ENCODE measurements around the gene TDG. TPM values are rescaled to one million over a fixed set of nuclear protein-coding genes. Genes with fewer than 3 reads are reported as not detected.

TDG gene
- polyA plus RNA-seq, 3 donors: 12.6 to 22.4 (median 20.1) TPM

- WGBS (ENCODE audit: insufficient coverage): under 1% methylated on average over 35 of the region's 37 CpGs
- peaks cover 30% of the 10 kb centered on the region for H3K4me1 Mint-ChIP-seq
Measured at GRCh38 chr12:103929046-103929783, 36.5 kb upstream of the TDG start.

GRCh38 chr12:103929784-103930033, 36.0 kb upstream of the TDG start:
- Histone ChIP-seq H3K9ac (ENCODE audit: insufficient read depth, low read length, poor library complexity, severe bottlenecking) (peak overlapping the region; percentile 98), H3K9me3 (replicated peaks in 1 of 2; ENCODE audit: control insufficient read depth in 1 of 2, insufficient read depth in 1 of 2, low read length in 2 of 2) (no peaks in the 10 kb centered on the region), H3K4me2 (replicated peaks; ENCODE audit: extremely low read depth, low read length, poor library complexity, severe bottlenecking) (peak overlapping the region; percentile 98), H3K79me2 (ENCODE audit: insufficient read depth, low read length) (peaks cover 46% of the 10 kb centered on the region), H3K4me1 (ENCODE audit: control insufficient read depth in 1 of 2, insufficient read depth in 2 of 2, low read length in 2 of 2) (peaks cover 35 to 44% of the 10 kb centered on the region in 2 donors), H3K4me3 (replicated peaks in 1 of 3; ENCODE audit: low read depth in 2 of 3, low read length in 3 of 3) (peak overlapping the region; percentile 77 to 93 (median 79)), H3K27ac (ENCODE audit: low read depth in 1 of 2, low read length in 2 of 2) (peak overlapping the region; percentile 92 to 97), H3K36me3 (replicated peaks in 1 of 2; ENCODE audit: control insufficient read depth in 1 of 2, insufficient read depth in 2 of 2, low read length in 2 of 2) (peaks cover 14 to 26% of the 10 kb centered on the region in 2 donors), H4K20me1 (ENCODE audit: insufficient read depth, low read length) (peaks cover 37% of the 10 kb centered on the region), H2AFZ (ENCODE audit: insufficient read depth, low read depth, low read length, poor library complexity, severe bottlenecking) (peak overlapping the region; percentile 96), H3K27me3 (ENCODE audit: control insufficient read depth in 2 of 2, insufficient read depth in 2 of 2, low read length in 2 of 2) (no peaks in the 10 kb centered on the region)
- H3K9me3 Mint-ChIP-seq: no peaks in the 10 kb centered on the region
- H3K4me1 Mint-ChIP-seq: peaks cover 32% of the 10 kb centered on the region
- H3K36me3 Mint-ChIP-seq: peaks cover 16 to 22% of the 10 kb centered on the region in 2 donors
- H3K27ac Mint-ChIP-seq: peak overlapping the region; percentile 95 to 99 (median 98)
- peak overlapping the region; percentile 95 to 99 for H3K4me3 Mint-ChIP-seq
- peaks cover 0 to 3% (median 2%) of the 10 kb centered on the region in 3 donors for H3K27me3 Mint-ChIP-seq (ENCODE audit: low read depth in 3 of 3)
- intact Hi-C loops (cut with micrococcal nuclease): loop anchor here (2.0 to 10.0 kb wide), 6 partner anchors 27 to 1185 kb away; partner anchors contain the start of genes NFYB (in 2 of the 2), HCFC2 (in 1 of the 2), NT5DC3 (in 1 of the 2) and TDG (in 1 of the 2)
- no peak for DNase-seq
- WGBS (ENCODE audit: insufficient coverage): 0% methylated on average over 1 of the region's 18 CpGs
- no peak for TF ChIP-seq CTCF (IDR thresholded peaks at IDR 0.05)

More at GRCh38 chr12:103929046-103929783, 36.5 kb upstream of the TDG start:
- peaks cover 11 to 21% of the 10 kb centered on the region in 2 donors for H3K36me3 ChIP-seq (replicated peaks in 1 of 2; ENCODE audit: control insufficient read depth in 1 of 2, insufficient read depth in 2 of 2, low read length in 2 of 2)
- peaks cover 33% of the 10 kb centered on the region for H4K20me1 ChIP-seq (ENCODE audit: insufficient read depth, low read length)
- peak overlapping the region; percentile 98 for H3K4me2 ChIP-seq (replicated peaks; ENCODE audit: extremely low read depth, low read length, poor library complexity, severe bottlenecking)
- peaks cover 35 to 44% of the 10 kb centered on the region in 2 donors for H3K4me1 ChIP-seq (ENCODE audit: control insufficient read depth in 1 of 2, insufficient read depth in 2 of 2, low read length in 2 of 2)
- peak overlapping the region; percentile 77 to 93 (median 79) for H3K4me3 ChIP-seq (replicated peaks in 1 of 3; ENCODE audit: low read depth in 2 of 3, low read length in 3 of 3)
- DNase-seq: peak; percentile 61 to 86 (median 83)
- H3K27me3 Mint-ChIP-seq (ENCODE audit: low read depth in 3 of 3): peaks cover 0 to 3% (median 2%) of the 10 kb centered on the region in 3 donors
- intact Hi-C loops (cut with micrococcal nuclease): loop anchor here in 1 of 2 donors (2.0 kb wide), 1 partner anchor 88 kb away; the partner anchor contains the start of gene NT5DC3
- TF ChIP-seq CTCF (IDR thresholded peaks at IDR 0.05): no peak
- peaks cover 14 to 17% of the 10 kb centered on the region in 2 donors for H3K36me3 Mint-ChIP-seq
- peaks cover 41% of the 10 kb centered on the region for H3K79me2 ChIP-seq (ENCODE audit: insufficient read depth, low read length)
- H3K27me3 ChIP-seq (ENCODE audit: control insufficient read depth in 2 of 2, insufficient read depth in 2 of 2, low read length in 2 of 2): no peaks in the 10 kb centered on the region
- H3K27ac Mint-ChIP-seq: peak overlapping the region; percentile 95 to 99 (median 98)
- H3K4me3 Mint-ChIP-seq: peak overlapping the region; percentile 95 to 99
- H3K27ac ChIP-seq (ENCODE audit: low read depth in 1 of 2, low read length in 2 of 2): peak overlapping the region; percentile 92 to 97
- H2AFZ ChIP-seq (ENCODE audit: insufficient read depth, low read depth, low read length, poor library complexity, severe bottlenecking): peak overlapping the region; percentile 96
- H3K9me3 Mint-ChIP-seq: no peaks in the 10 kb centered on the region
- no peaks in the 10 kb centered on the region for H3K9me3 ChIP-seq (replicated peaks in 1 of 2; ENCODE audit: control insufficient read depth in 1 of 2, insufficient read depth in 1 of 2, low read length in 2 of 2)
- H3K9ac ChIP-seq (ENCODE audit: insufficient read depth, low read length, poor library complexity, severe bottlenecking): peak overlapping the region; percentile 98
